MCF 10A (cell line): ENCODE data around the gene LMLN. TPM values are rescaled to one million over a fixed set of nuclear protein-coding genes. Genes with fewer than 3 reads are reported as not detected.

Experiments used
- BruUV-seq: library from RNA; stranded (reverse); fragments of 400-500 nt; replicated peaks from 2 replicates; lab custom pipeline; 2021; lab: Mats Ljungman, UMichigan
- CTCF ChIA-PET: fragments of 300-600 bp; sonication (Branson Sonifier 250); formaldehyde crosslinking; extraction: SDS; loops from one replicate; lab custom pipeline; 2021; ENCODE audit warnings: antibody characterized with exemption, inconsistent platforms; lab: Yijun Ruan, JAX
- POLR2A ChIA-PET: fragments of 300-600, 350-650 bp; sonication (Branson Sonifier 250); formaldehyde crosslinking; extraction: SDS; loops from one replicate; lab custom pipeline; 2020; ENCODE audit warnings: antibody characterized with exemption, inconsistent platforms; lab: Yijun Ruan, JAX
- DNase-seq: peaks from one replicate; pipeline ENCODE4 v3.0.0-alpha.2; 2018; ENCODE audit not compliant: unreplicated experiment
- H3K27ac Mint-ChIP-seq: one replicate; pipeline ENCODE4 v1.8.0; 2022; ENCODE audit warnings: mild to moderate bottlenecking, low read depth, mixed read lengths; ENCODE audit not compliant: unreplicated experiment
- H3K27me3 Mint-ChIP-seq: one replicate; pipeline ENCODE4 v1.8.0; 2022; ENCODE audit warnings: mixed read lengths; ENCODE audit not compliant: insufficient read depth, unreplicated experiment
- H3K36me3 Mint-ChIP-seq: one replicate; pipeline ENCODE4 v1.8.0; 2022; ENCODE audit warnings: mild to moderate bottlenecking, moderate library complexity, mixed read lengths; ENCODE audit not compliant: insufficient read depth, unreplicated experiment
- H3K4me1 Mint-ChIP-seq: one replicate; pipeline ENCODE4 v1.8.0; 2022; ENCODE audit warnings: mixed read lengths; ENCODE audit not compliant: insufficient read depth, unreplicated experiment
- H3K4me3 Mint-ChIP-seq: one replicate; pipeline ENCODE4 v1.8.0; 2022; ENCODE audit warnings: mild to moderate bottlenecking, moderate library complexity, mixed read lengths; ENCODE audit not compliant: unreplicated experiment
- H3K9me3 Mint-ChIP-seq: one replicate; pipeline ENCODE4 v1.8.0; 2022; ENCODE audit warnings: mixed read lengths; ENCODE audit not compliant: unreplicated experiment
- CTCF ChIP-seq: fragments of 200-600 bp; IDR thresholded peaks from one replicate; pipeline ENCODE4 v1.8.0; 2022; ENCODE audit warnings: antibody characterized with exemption, mild to moderate bottlenecking; ENCODE audit not compliant: unreplicated experiment
- intact Hi-C: fragments of 100-400 bp; cut with micrococcal nuclease; formaldehyde crosslinking; loops from 2 replicates; pipeline ENCODE4 v1.14.1; 2022
- total RNA-seq: library from RNA; stranded (reverse); gene quantifications from 2 replicates; pipeline ENCODE4 v1.2.3, GENCODE V29; 2022

The LMLN gene
- total RNA-seq, 1 experiment from 2014 or later: 8.0 TPM

- Mint-ChIP-seq H3K4me3 (no peak overlapping the region), H3K27me3 (no peaks in the 10 kb centered on the region), H3K36me3 (peaks cover 6% of the 10 kb centered on the region), H3K9me3 (peaks cover 21% of the 10 kb centered on the region), H3K4me1 (no peaks in the 10 kb centered on the region), H3K27ac (no peak overlapping the region)
- BruUV-seq: no TSS peak
- CTCF ChIA-PET: no interaction called here
- POLR2A ChIA-PET: no interaction called here
- DNase-seq: no peak
- TF ChIP-seq CTCF: no peak
- intact Hi-C loops: no loop called here
Observed at GRCh38 chr3:197970588-197970987, 10.6 kb downstream of the LMLN start.

- Mint-ChIP-seq H3K27ac (no peak overlapping the region), H3K36me3 (peaks cover 15% of the 10 kb centered on the region), H3K27me3 (no peaks in the 10 kb centered on the region), H3K4me1 (no peaks in the 10 kb centered on the region), H3K4me3 (no peak overlapping the region), H3K9me3 (peaks cover 7% of the 10 kb centered on the region)
- POLR2A ChIA-PET: no interaction called here
- no peak for TF ChIP-seq CTCF
- CTCF ChIA-PET: no interaction called here
- intact Hi-C loops: no loop called here
- DNase-seq: no peak
- no TSS peak for BruUV-seq
Observed at GRCh38 chr3:197974016-197974415, 14.0 kb downstream of the LMLN start.

- H3K36me3 Mint-ChIP-seq: peaks cover 15% of the 10 kb centered on the region
- intact Hi-C loops: no loop called here
- no peak overlapping the region for H3K4me3 Mint-ChIP-seq
- CTCF ChIA-PET: no interaction called here
- no peak overlapping the region for H3K27ac Mint-ChIP-seq
- H3K9me3 Mint-ChIP-seq: peaks cover 7% of the 10 kb centered on the region
- POLR2A ChIA-PET: no interaction called here
- no TSS peak for BruUV-seq
- no peaks in the 10 kb centered on the region for H3K4me1 Mint-ChIP-seq
- no peaks in the 10 kb centered on the region for H3K27me3 Mint-ChIP-seq
- DNase-seq: no peak
- TF ChIP-seq CTCF: no peak
Observed at GRCh38 chr3:197975311-197975710, 15.3 kb downstream of the LMLN start.

- Mint-ChIP-seq H3K4me1 (no peaks in the 10 kb centered on the region), H3K27me3 (no peaks in the 10 kb centered on the region), H3K27ac (no peak overlapping the region), H3K36me3 (no peaks in the 10 kb centered on the region), H3K4me3 (no peak overlapping the region), H3K9me3 (no peaks in the 10 kb centered on the region)
- ChIA-PET POLR2A (no interaction called here), CTCF (no interaction called here)
- intact Hi-C loops: no loop called here
- TF ChIP-seq CTCF: no peak
- DNase-seq: no peak
- BruUV-seq: no TSS peak
Observed at GRCh38 chr3:197983076-197983475, 23.1 kb downstream of the LMLN start.
